Testis (tissue), 3 donors: ENCODE results near the gene GABBR2. TPM values are rescaled to one million over a fixed set of nuclear protein-coding genes. Genes with fewer than 3 reads are reported as not detected.
A peak's percentile ranks its signal among the peaks of the same experiment; 100 is the strongest.

Experiments
- DNase-seq: peaks from one replicate; pipeline ENCODE4 v3.0.0-alpha.2; 2019
- H3K27ac ChIP-seq, 2 donors: fragments of 200-600 bp; sonication (generic); one replicate each; pipeline ENCODE4 v1.5.1; 2019
- H3K27me3 ChIP-seq: fragments of 200-600 bp; sonication (generic); one replicate; pipeline ENCODE4 v1.5.1; 2019
- H3K36me3 ChIP-seq: fragments of 200-600 bp; sonication (generic); one replicate; pipeline ENCODE4 v1.5.1; 2017; ENCODE audit warnings: low read depth; ENCODE audit errors: missing control alignments
- H3K4me1 ChIP-seq: fragments of 200-600 bp; sonication (generic); one replicate; pipeline ENCODE4 v1.5.1; 2019
- H3K4me3 ChIP-seq, 2 donors: fragments of 200-600 bp; sonication (generic); one replicate each; pipeline ENCODE4 v1.5.1; 2017 to 2019
- H3K9me3 ChIP-seq: fragments of 200-600 bp; sonication (generic); one replicate; pipeline ENCODE4 v1.5.1; 2017
- POLR2A ChIP-seq: fragments of 450-650 bp; IDR thresholded peaks from one replicate; pipeline ENCODE4 v1.6.1; 2017; ENCODE audit warnings: antibody characterized with exemption, mild to moderate bottlenecking, moderate library complexity
- WGBS, 2 donors: methylation state at CpG; one replicate each; pipeline ENCODE4 v1.1.5; 2018; 5-methylcytosine and 5-hydroxymethylcytosine counted together
- intact Hi-C: fragments of 100-400 bp; cut with DNase I; formaldehyde crosslinking; loops from one replicate; pipeline ENCODE4 v1.15.1; 2023; ENCODE audit warnings: low total_unique reads
- polyA plus RNA-seq: library from polyadenylated mRNA; stranded (reverse); fragments of 350-450 nt; fragmentation: Illumina TruSeq; extraction: RNeasy Lipid Tissue Mini Kit (QIAGEN cat#74804); gene quantifications from one replicate; pipeline ENCODE4 v1.2.3, GENCODE V29; 2014; ENCODE audit warnings: low read depth, low replicate concordance; ENCODE audit not compliant: insufficient read depth
- total RNA-seq, 2 donors: library from RNA; depleted of rRNA; stranded (reverse); fragments of >200 nt; gene quantifications; one replicate each; pipeline ENCODE4 v1.2.3, GENCODE V29; 2016
- TF ChIP-seq, protein P1 (sequence below), 3 experiments: fragments of 450-650 bp in 2 of 3; fragments of 200-600 bp in 1 of 3; sonication (generic) in 1 of 3; IDR thresholded peaks; one replicate each; pipeline ENCODE4 v1.5.1; 2016 to 2019; ENCODE audit warnings: antibody characterized with exemption in 3 of 3, mild to moderate bottlenecking in 2 of 3, moderate library complexity in 1 of 3

The GABBR2 gene
- total and polyA plus RNA-seq, 3 donors from 2014 or later = 3.0 to 8.1 (median 6.9) TPM

DNA sequence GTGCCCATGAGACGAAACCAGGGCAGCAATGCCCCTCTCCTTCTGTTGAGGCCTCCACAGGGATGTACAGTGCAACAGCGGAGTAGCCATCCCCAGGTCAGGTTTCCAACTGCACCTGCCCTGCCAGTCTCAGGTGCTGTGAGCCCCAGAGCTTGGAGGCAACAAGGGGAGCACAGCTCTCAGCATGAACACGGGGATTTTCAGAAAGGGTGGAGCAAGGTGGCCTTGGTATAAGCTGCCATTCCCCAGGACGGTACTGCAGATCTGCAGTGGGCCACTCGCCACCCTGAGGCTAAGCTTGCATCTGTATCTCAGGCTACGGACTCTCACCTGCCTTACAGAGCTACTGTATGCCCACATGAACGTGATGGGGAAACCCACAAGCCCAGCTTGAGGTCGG, 103.6 kb downstream of the GABBR2 start:
- H3K4me3 ChIP-seq = no peak overlapping the region
- H3K27me3 ChIP-seq = no peaks in the 10 kb centered on the region
- WGBS, 2 donors = 83 to 100% methylated on average over 3 to 8 of the region's 8 CpGs

DNA sequence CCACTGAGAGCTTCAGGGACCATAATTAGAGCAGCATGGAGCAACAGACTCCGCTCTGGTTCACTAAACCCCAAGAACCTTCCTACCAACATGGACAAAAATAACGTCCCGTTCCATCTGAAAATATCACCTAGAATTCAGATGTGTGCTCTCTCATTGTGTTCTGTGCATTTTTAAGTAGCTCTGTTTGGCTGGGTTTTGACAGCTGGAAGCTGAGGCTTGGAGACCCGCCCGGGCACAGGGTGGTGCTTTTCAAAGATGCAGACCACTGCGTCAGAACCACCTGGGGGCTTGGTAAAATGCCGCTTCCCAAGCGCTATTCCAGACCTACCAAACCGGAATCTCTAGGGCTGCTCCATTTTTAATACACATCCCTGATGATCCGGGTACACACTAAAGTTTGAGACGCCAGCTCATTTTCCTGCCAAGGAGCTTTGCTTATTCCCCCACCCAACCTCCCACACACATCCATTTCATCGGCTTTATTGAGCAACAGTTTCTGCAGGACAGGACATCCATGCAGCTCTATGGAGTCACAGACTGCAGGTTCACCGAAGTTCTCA, 104.8 kb downstream of the GABBR2 start:
- Histone ChIP-seq H3K27ac (peak overlapping the region; percentile 16 to 34), H3K9me3 (no peaks in the 10 kb centered on the region), H3K4me3 (no peak overlapping the region), H3K36me3 (no peaks in the 10 kb centered on the region), H3K4me1 (peaks cover 18% of the 10 kb centered on the region), H3K27me3 (no peaks in the 10 kb centered on the region)
- DNase-seq = no peak
- 80 to 88% methylated on average over 13 of the region's 13 CpGs for WGBS, 2 donors
- no peak for TF ChIP-seq POLR2A
- TF ChIP-seq, protein P1, sequence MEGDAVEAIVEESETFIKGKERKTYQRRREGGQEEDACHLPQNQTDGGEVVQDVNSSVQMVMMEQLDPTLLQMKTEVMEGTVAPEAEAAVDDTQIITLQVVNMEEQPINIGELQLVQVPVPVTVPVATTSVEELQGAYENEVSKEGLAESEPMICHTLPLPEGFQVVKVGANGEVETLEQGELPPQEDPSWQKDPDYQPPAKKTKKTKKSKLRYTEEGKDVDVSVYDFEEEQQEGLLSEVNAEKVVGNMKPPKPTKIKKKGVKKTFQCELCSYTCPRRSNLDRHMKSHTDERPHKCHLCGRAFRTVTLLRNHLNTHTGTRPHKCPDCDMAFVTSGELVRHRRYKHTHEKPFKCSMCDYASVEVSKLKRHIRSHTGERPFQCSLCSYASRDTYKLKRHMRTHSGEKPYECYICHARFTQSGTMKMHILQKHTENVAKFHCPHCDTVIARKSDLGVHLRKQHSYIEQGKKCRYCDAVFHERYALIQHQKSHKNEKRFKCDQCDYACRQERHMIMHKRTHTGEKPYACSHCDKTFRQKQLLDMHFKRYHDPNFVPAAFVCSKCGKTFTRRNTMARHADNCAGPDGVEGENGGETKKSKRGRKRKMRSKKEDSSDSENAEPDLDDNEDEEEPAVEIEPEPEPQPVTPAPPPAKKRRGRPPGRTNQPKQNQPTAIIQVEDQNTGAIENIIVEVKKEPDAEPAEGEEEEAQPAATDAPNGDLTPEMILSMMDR (IDR thresholded peaks at IDR 0.05) = no peak
- intact Hi-C loops = no loop called here

More for the DNA sequence above, 103.6 kb downstream of the GABBR2 start:
- DNase-seq = no peak
- H3K36me3 ChIP-seq = no peaks in the 10 kb centered on the region
- peaks cover 18% of the 10 kb centered on the region for H3K4me1 ChIP-seq
- TF ChIP-seq POLR2A = no peak
- TF ChIP-seq, protein P1 (IDR thresholded peaks at IDR 0.05) = no peak
- no peaks in the 10 kb centered on the region for H3K9me3 ChIP-seq
- H3K27ac ChIP-seq = no peak overlapping the region
- intact Hi-C loops = no loop called here

DNA sequence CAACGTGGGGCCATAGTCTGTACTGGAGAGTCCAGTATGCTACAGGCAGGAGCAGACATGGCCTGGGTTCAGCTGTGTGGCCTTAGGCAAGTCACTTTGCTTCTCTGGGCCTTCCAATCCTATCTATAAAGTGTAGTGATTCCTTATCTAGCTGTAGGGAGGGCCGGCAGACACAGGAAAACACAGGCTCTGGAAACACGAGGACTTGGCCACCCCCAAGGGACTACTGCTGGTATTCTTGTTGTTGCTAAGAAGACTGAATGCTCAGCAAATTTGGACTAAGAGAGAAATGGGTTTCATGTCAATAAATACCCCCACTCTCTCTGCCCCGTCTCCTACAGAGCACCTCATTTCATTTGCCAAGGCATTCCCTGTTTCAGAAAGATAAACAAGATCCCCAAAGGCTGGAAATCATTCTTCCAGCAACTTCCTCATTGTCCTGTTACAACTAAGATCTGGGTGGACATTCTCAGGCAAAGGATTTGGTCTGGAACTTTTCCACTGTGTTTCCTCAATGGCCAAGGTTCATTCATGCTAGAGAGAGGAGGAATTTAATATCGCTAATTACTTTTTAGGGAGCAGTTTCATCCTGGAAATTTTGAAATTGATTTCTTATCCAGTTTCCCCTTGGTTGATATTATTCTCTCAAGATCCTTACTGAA, 105.8 kb downstream of the GABBR2 start:
- intact Hi-C loops = no loop called here
- H3K27me3 ChIP-seq = no peaks in the 10 kb centered on the region
- H3K9me3 ChIP-seq = no peaks in the 10 kb centered on the region
- peak overlapping the region; percentile 16 to 34 for H3K27ac ChIP-seq
- no peak for DNase-seq
- no peak for TF ChIP-seq POLR2A
- TF ChIP-seq, protein P1 (IDR thresholded peaks at IDR 0.05) = no peak
- H3K36me3 ChIP-seq = no peaks in the 10 kb centered on the region
- WGBS, 2 donors = 35 to 58% methylated on average over 5 of the region's 5 CpGs
- H3K4me3 ChIP-seq = no peak overlapping the region
- peaks cover 18% of the 10 kb centered on the region for H3K4me1 ChIP-seq

DNA sequence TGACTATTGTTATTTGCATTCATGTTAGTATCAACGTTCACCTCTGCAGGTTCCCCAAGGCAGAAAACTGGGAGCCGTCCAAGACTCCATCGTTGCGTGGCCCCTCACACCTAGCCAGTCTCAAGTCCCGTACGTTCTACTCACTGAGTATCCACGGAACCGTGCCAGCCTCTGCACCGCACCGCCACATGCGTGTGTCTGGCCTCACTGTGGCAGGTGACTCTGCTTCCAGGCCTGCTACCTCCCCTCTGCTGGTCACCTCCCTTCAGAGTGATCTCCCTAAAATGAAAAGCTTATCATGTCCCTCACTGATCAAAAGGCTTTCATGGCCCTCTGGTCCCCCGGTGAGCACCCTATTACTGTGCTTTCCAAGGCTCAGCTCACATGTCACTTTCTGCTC, 108.1 kb downstream of the GABBR2 start:
- H3K4me1 ChIP-seq = peaks cover 18% of the 10 kb centered on the region
- no peak overlapping the region for H3K27ac ChIP-seq
- H3K9me3 ChIP-seq = no peaks in the 10 kb centered on the region
- intact Hi-C loops = no loop called here
- no peak for DNase-seq
- TF ChIP-seq POLR2A = no peak
- TF ChIP-seq, protein P1 (IDR thresholded peaks at IDR 0.05) = no peak
- no peaks in the 10 kb centered on the region for H3K27me3 ChIP-seq
- H3K4me3 ChIP-seq = no peak overlapping the region
- H3K36me3 ChIP-seq = no peaks in the 10 kb centered on the region
- 87 to 94% methylated on average over 12 of the region's 12 CpGs for WGBS, 2 donors
